SK-N-SH (cell line): Measurements from ENCODE around the gene APC2. TPM values are rescaled to one million over a fixed set of nuclear protein-coding genes. Genes with fewer than 3 reads are reported as not detected.

Source experiments
- CTCF ChIA-PET: fragments of 300-600, 350-600 bp; formaldehyde crosslinking; extraction: SDS; loops from one replicate; lab custom pipeline; 2021; lab: Yijun Ruan, JAX
- POLR2A ChIA-PET: fragments of 350-600 bp; sonication (Branson Sonifier 250); formaldehyde crosslinking; extraction: SDS; loops from one replicate; lab custom pipeline; 2020; ENCODE audit warnings: antibody characterized with exemption, inconsistent platforms; lab: Yijun Ruan, JAX
- DNase-seq: peaks from one replicate; pipeline ENCODE4 v3.0.0; 2012
- H2AFZ ChIP-seq: fragments of 200-600 bp; sonication (generic); 2 replicates; pipeline ENCODE4 v1.8.1; 2016; ENCODE audit warnings: antibody characterized with exemption, mild to moderate bottlenecking, low read depth
- H3F3A ChIP-seq: fragments of 200-600 bp; sonication (generic); replicated peaks from 2 replicates; pipeline ENCODE3; 2016; ENCODE audit warnings: antibody characterized with exemption, mild to moderate bottlenecking; ENCODE audit not compliant: insufficient read depth
- H3K27ac ChIP-seq, 2 experiments: fragments of 200-500 bp in 1 of 2; fragments of 200-600 bp in 1 of 2; sonication (Bioruptor generic) in 1 of 2; sonication (generic), shearing (Covaris generic) in 1 of 2; 2 replicates each; pipeline versions ENCODE4 v1.5.1 to v1.6.1; 2014 to 2016; ENCODE audit warnings: low read depth in 2 of 2, inconsistent platforms in 1 of 2, low read length in 1 of 2, mild to moderate bottlenecking in 1 of 2, mixed read lengths in 1 of 2
- H3K27me3 ChIP-seq: fragments of 200-600 bp; sonication (generic), shearing (Covaris generic); 2 replicates; pipeline ENCODE4 v1.6.1; 2016; ENCODE audit warnings: mixed run types; ENCODE audit not compliant: insufficient read depth
- H3K36me3 ChIP-seq, 2 experiments: fragments of 200-500 bp in 1 of 2; fragments of 200-600 bp in 1 of 2; sonication (Bioruptor generic) in 1 of 2; sonication (generic) in 1 of 2; replicated peaks in 1 of 2; 2 replicates each; pipeline versions ENCODE3 to v1.5.1; 2014 to 2016; ENCODE audit warnings: low read length in 1 of 2, mild to moderate bottlenecking in 1 of 2; ENCODE audit not compliant: insufficient read depth in 2 of 2, control insufficient read depth in 1 of 2
- H3K4me1 ChIP-seq, 2 experiments: fragments of 200-500 bp in 1 of 2; fragments of 200-600 bp in 1 of 2; sonication (Bioruptor generic) in 1 of 2; sonication (generic), shearing (Covaris generic) in 1 of 2; 2 replicates each; pipeline versions ENCODE4 v1.5.1 to v1.6.1; 2014 to 2016; ENCODE audit warnings: low read depth in 1 of 2, low read length in 1 of 2, mixed run types in 1 of 2; ENCODE audit not compliant: insufficient read depth in 2 of 2, control insufficient read depth in 1 of 2
- H3K4me2 ChIP-seq: fragments of 200-600 bp; sonication (generic), shearing (Covaris generic); 2 replicates; pipeline ENCODE4 v1.6.1; 2017; ENCODE audit warnings: mixed run types
- H3K4me3 ChIP-seq, 2 experiments: fragments of 200-500 bp in 1 of 2; fragments of 200-600 bp in 1 of 2; sonication (Bioruptor generic) in 1 of 2; sonication (generic), shearing (Covaris generic) in 1 of 2; 2 replicates each; pipeline versions ENCODE4 v1.5.1 to v1.8.1; 2014 to 2016; ENCODE audit warnings: low read depth in 2 of 2, inconsistent platforms in 1 of 2, low read length in 1 of 2, mild to moderate bottlenecking in 1 of 2, mixed read lengths in 1 of 2, moderate library complexity in 1 of 2
- H3K79me2 ChIP-seq: fragments of 200-600 bp; sonication (generic); 2 replicates; pipeline ENCODE4 v1.8.1; 2017; ENCODE audit warnings: mild to moderate bottlenecking; ENCODE audit not compliant: insufficient read depth
- H3K9ac ChIP-seq: fragments of 200-600 bp; sonication (generic); 2 replicates; pipeline ENCODE4 v1.6.1; 2017; ENCODE audit warnings: mixed run types
- H3K9me2 ChIP-seq: fragments of 200-600 bp; sonication (generic); 2 replicates; pipeline ENCODE4 v1.6.1; 2017; ENCODE audit warnings: mixed run types
- H3K9me3 ChIP-seq: fragments of 200-600 bp; sonication (generic); 2 replicates; pipeline ENCODE4 v1.6.1; 2017; ENCODE audit warnings: mixed run types, mild to moderate bottlenecking, moderate library complexity
- H4K20me1 ChIP-seq: fragments of 200-600 bp; sonication (generic); 2 replicates; pipeline ENCODE4 v1.6.1; 2017; ENCODE audit warnings: mild to moderate bottlenecking, mixed run types; ENCODE audit not compliant: insufficient read depth
- CHD2 ChIP-seq: fragments of 150-350 bp; IDR thresholded peaks from 2 replicates; pipeline ENCODE4 v1.6.1; 2018; ENCODE audit warnings: low read length; ENCODE audit not compliant: partially characterized antibody
- CTCF ChIP-seq: fragments of 200-600 bp; sonication (generic); IDR thresholded peaks from 2 replicates; pipeline ENCODE4 v1.6.1; 2017; ENCODE audit warnings: antibody characterized with exemption, mild to moderate bottlenecking, moderate library complexity
- FOXJ3 ChIP-seq: sonication (generic); formaldehyde crosslinking; IDR thresholded peaks from 2 replicates; pipeline ENCODE4 v1.5.1; 2020; ENCODE audit warnings: mild to moderate bottlenecking, missing genetic modification reagents
- GABPA ChIP-seq: IDR thresholded peaks from 2 replicates; pipeline ENCODE4 v1.4.0; 2012; ENCODE audit warnings: low read depth, mild to moderate bottlenecking
- GATA2 ChIP-seq: sonication (generic); formaldehyde crosslinking; IDR thresholded peaks from 2 replicates; pipeline ENCODE4 v1.5.0; 2020; ENCODE audit warnings: mild to moderate bottlenecking, missing genetic modification reagents
- MEF2A ChIP-seq: IDR thresholded peaks from 2 replicates; pipeline ENCODE4 v1.4.0; 2012; ENCODE audit warnings: low read depth, borderline replicate concordance
- MXI1 ChIP-seq: IDR thresholded peaks from 2 replicates; pipeline ENCODE4 v1.6.1; 2012; ENCODE audit warnings: mild to moderate bottlenecking, low read depth, low read length, improper control_type of control experiment
- NFIC ChIP-seq: IDR thresholded peaks from 2 replicates; pipeline ENCODE4 v1.4.0; 2012; ENCODE audit warnings: borderline replicate concordance
- PBX3 ChIP-seq: IDR thresholded peaks from 2 replicates; pipeline ENCODE4; 2012
- RAD21 ChIP-seq: IDR thresholded peaks from 2 replicates; pipeline ENCODE4 v1.6.1; 2012; ENCODE audit warnings: mild to moderate bottlenecking, low read length
- RCOR1 ChIP-seq: fragments of 150-350 bp; IDR thresholded peaks from 2 replicates; pipeline ENCODE4 v1.6.1; 2017; ENCODE audit warnings: antibody characterized with exemption, low read length
- REST ChIP-seq: IDR thresholded peaks from 2 replicates; pipeline ENCODE4 v1.6.1; 2012; ENCODE audit warnings: mild to moderate bottlenecking, low read depth, low read length, moderate library complexity
- SMC3 ChIP-seq: IDR thresholded peaks from 2 replicates; pipeline ENCODE4 v1.6.1; 2012; ENCODE audit warnings: low read depth, low read length, improper control_type of control experiment
- TAF1 ChIP-seq: IDR thresholded peaks from 2 replicates; pipeline ENCODE4 v1.6.1; 2012; ENCODE audit warnings: low read depth, mild to moderate bottlenecking, low read length, moderate library complexity, borderline replicate concordance
- TCF12 ChIP-seq: IDR thresholded peaks from 2 replicates; pipeline ENCODE4 v1.4.0; 2012
- TEAD4 ChIP-seq: IDR thresholded peaks from 2 replicates; pipeline ENCODE4 v1.4.0; 2012; ENCODE audit warnings: mild to moderate bottlenecking, borderline replicate concordance; ENCODE audit not compliant: insufficient read depth
- ZBTB33 ChIP-seq: IDR thresholded peaks from 2 replicates; pipeline ENCODE4 v1.4.0; 2012; ENCODE audit warnings: low read depth, borderline replicate concordance
- WGBS: methylation state at CpG from one replicate; pipeline ENCODE4 v1.1.6; 2017; ENCODE audit warnings: low lambda C conversion rate; 5-methylcytosine and 5-hydroxymethylcytosine counted together
- polyA plus RNA-seq, 3 experiments: library from polyadenylated mRNA; depleted of rRNA; stranded (reverse); fragments of >200 nt; gene quantifications; 2 replicates each; pipeline ENCODE4 v1.2.3, GENCODE V29; 2012

The APC2 gene
- polyA plus RNA-seq, 1 of the 3 experiments (the other 2 are of a cell fraction) = 1.3 TPM

- 91% methylated on average over 14 of the region's 21 CpGs for WGBS
Measured at GRCh38 chr19:1435378-1435989, 14.4 kb upstream of the APC2 start.

More at GRCh38 chr19:1435378-1435989, 14.4 kb upstream of the APC2 start:
- H3K9me3 ChIP-seq = no peaks in the 10 kb centered on the region
- CTCF ChIA-PET = interaction anchor here (0.8 kb wide), 1 partner anchor 16 kb away, joined by 3 read pairs; no protein-coding TSS in a partner anchor
- H2AFZ ChIP-seq = no peak overlapping the region
- H3K27ac ChIP-seq = no peak overlapping the region
- TF ChIP-seq RAD21 (no peak), CTCF (no peak), TCF12 (no peak), GABPA (no peak), RCOR1 (no peak), FOXJ3 (no peak), MXI1 (no peak), PBX3 (no peak), TAF1 (no peak), ZBTB33 (no peak), SMC3 (no peak), NFIC (no peak), GATA2 (CRISPR knock-in tag) (no peak), MEF2A (no peak), REST (no peak), TEAD4 (no peak), CHD2 (no peak)
- no peaks in the 10 kb centered on the region for H3K27me3 ChIP-seq
- no peak overlapping the region for H3K4me3 ChIP-seq
- no peak overlapping the region for H3K4me2 ChIP-seq
- H3K79me2 ChIP-seq = peaks cover 25% of the 10 kb centered on the region
- H3K9ac ChIP-seq = no peak overlapping the region
- H3K9me2 ChIP-seq = no peaks in the 10 kb centered on the region
- H4K20me1 ChIP-seq = peaks cover 22% of the 10 kb centered on the region
- H3K36me3 ChIP-seq = peaks cover 12 to 47% of the 10 kb centered on the region in 2 experiments
- no peak for DNase-seq
- H3F3A ChIP-seq = peaks cover 28% of the 10 kb centered on the region
- POLR2A ChIA-PET = interaction anchor here (1.4 kb wide), 1 partner anchor 22 kb away, joined by 5 read pairs; no protein-coding TSS in a partner anchor
- peaks cover 3 to 10% of the 10 kb centered on the region in 2 experiments; a peak in 2 of 4 replicates for H3K4me1 ChIP-seq
